Type B pancreatic cell (in vitro differentiated cells): ENCODE results near the gene ZNF445. TPM values are rescaled to one million over a fixed set of nuclear protein-coding genes. Genes with fewer than 3 reads are reported as not detected.
"Not testable (repeated sequence)": the region's sequence is repeated elsewhere in the genome, so short reads cannot be mapped to it uniquely, and the experiment has no call there.

Source experiments
- DNase-seq: peaks from one replicate; pipeline ENCODE4 v3.0.0; 2021; ENCODE audit warnings: mixed read lengths; ENCODE audit not compliant: unreplicated experiment; ENCODE audit errors: extremely low spot score
- H3K27ac Mint-ChIP-seq: 2 replicates; pipeline ENCODE4 v1.8.0; 2021; ENCODE audit warnings: mild to moderate bottlenecking, mixed read lengths
- H3K27me3 Mint-ChIP-seq: 2 replicates; pipeline ENCODE4 v1.8.0; 2021; ENCODE audit warnings: mixed read lengths
- H3K36me3 Mint-ChIP-seq: 2 replicates; pipeline ENCODE4 v1.8.0; 2021; ENCODE audit warnings: mixed read lengths
- H3K4me1 Mint-ChIP-seq: one replicate; pipeline ENCODE4 v1.8.0; 2021; ENCODE audit warnings: mixed read lengths; ENCODE audit not compliant: unreplicated experiment
- H3K4me3 Mint-ChIP-seq: 2 replicates; pipeline ENCODE4 v1.8.0; 2021; ENCODE audit warnings: mild to moderate bottlenecking, mixed read lengths
- H3K9me3 Mint-ChIP-seq: 2 replicates; pipeline ENCODE4 v1.8.0; 2021; ENCODE audit warnings: mixed read lengths
- total RNA-seq: library from RNA; stranded (reverse); gene quantifications from 2 replicates; pipeline ENCODE4 v1.2.1, GENCODE V29; 2021; ENCODE audit warnings: low replicate concordance
- TF ChIP-seq, protein P1 (sequence below): fragments of 200-600 bp; sonication (generic); conservative IDR thresholded peaks from 2 replicates; pipeline ENCODE4 v1.5.0; 2021; ENCODE audit warnings: antibody characterized with exemption, mild to moderate bottlenecking

The ZNF445 gene
- total RNA-seq, 1 donor from 2014 or later = 41.5 TPM

DNA sequence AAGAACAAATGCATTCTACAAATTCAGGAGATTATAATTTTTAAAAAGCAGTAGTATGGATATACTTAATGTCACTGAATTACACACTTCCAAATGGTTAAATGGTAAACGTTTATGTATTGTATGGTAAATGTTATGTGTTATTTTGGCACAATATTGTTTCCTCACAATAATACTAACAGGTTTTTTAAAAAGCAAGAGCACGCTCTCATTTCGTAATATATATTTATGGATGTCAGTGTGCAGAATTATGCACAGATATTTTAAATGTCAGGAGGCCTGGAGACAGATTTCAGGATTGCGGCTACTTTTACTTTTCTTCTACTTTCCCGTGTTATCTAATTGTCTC is 533 bp downstream of the ZNF445 start:
- TF ChIP-seq, protein P1, sequence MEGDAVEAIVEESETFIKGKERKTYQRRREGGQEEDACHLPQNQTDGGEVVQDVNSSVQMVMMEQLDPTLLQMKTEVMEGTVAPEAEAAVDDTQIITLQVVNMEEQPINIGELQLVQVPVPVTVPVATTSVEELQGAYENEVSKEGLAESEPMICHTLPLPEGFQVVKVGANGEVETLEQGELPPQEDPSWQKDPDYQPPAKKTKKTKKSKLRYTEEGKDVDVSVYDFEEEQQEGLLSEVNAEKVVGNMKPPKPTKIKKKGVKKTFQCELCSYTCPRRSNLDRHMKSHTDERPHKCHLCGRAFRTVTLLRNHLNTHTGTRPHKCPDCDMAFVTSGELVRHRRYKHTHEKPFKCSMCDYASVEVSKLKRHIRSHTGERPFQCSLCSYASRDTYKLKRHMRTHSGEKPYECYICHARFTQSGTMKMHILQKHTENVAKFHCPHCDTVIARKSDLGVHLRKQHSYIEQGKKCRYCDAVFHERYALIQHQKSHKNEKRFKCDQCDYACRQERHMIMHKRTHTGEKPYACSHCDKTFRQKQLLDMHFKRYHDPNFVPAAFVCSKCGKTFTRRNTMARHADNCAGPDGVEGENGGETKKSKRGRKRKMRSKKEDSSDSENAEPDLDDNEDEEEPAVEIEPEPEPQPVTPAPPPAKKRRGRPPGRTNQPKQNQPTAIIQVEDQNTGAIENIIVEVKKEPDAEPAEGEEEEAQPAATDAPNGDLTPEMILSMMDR = no peak
- Mint-ChIP-seq H3K27ac (peak overlapping the region; percentile 54), H3K4me3 (peak overlapping the region; percentile 96), H3K27me3 (no peaks in the 10 kb centered on the region), H3K36me3 (no peaks in the 10 kb centered on the region), H3K9me3 (no peaks in the 10 kb centered on the region), H3K4me1 (peaks cover 19% of the 10 kb centered on the region)
- DNase-seq = no peak

DNA sequence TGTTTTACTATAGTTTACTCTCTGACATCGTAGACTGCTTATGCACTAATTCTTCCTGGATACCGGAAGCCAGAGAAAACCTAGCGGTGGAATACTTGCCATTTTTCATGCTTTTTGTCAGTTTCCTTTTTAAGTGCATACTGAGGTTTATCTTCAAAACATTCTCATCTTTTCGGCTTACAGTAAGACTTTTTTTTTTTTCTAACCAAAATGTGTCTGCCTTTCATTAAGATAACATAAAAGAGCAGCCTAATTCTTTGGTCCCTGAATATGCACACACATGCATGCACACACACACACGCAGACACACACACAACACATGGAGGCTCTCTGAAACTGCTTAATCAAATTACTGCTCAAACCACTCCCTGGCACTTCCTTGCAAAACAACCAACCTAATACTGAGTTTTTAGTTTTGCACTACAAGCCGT is 1.3 kb downstream of the ZNF445 start:
- Mint-ChIP-seq H3K9me3 (no peaks in the 10 kb centered on the region), H3K4me1 (peaks cover 27% of the 10 kb centered on the region), H3K4me3 (peak overlapping the region; percentile 96), H3K27me3 (no peaks in the 10 kb centered on the region), H3K27ac (peak overlapping the region; percentile 54), H3K36me3 (no peaks in the 10 kb centered on the region)
- no peak for DNase-seq
- TF ChIP-seq, protein P1 = no peak

DNA sequence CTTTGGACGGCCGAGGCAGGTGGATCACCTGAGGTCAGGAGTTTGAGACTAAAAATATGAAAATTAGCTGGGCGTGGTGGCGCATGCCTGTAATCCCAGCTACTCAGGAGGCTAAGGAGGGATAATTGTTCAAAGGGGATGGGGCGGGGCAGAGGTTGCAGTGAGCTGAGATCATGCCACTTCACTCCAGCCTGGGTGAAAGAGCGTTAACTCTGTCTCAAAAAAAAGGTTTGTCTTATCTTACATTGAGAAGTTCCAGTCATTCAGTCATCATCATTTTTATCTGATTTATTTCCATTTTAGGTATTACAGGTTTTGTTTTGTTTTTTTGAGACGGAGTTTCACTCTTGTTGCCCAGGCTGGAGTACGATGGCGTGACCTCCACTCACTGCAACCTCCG is 2.6 kb downstream of the ZNF445 start:
- H3K27me3 Mint-ChIP-seq, H3K9me3 Mint-ChIP-seq, DNase-seq, H3K36me3 Mint-ChIP-seq: not testable (repeated sequence)
- peaks cover 34% of the 10 kb centered on the region for H3K4me1 Mint-ChIP-seq
- peak overlapping the region; percentile 77 for H3K4me3 Mint-ChIP-seq
- H3K27ac Mint-ChIP-seq = peak overlapping the region; percentile 58

DNA sequence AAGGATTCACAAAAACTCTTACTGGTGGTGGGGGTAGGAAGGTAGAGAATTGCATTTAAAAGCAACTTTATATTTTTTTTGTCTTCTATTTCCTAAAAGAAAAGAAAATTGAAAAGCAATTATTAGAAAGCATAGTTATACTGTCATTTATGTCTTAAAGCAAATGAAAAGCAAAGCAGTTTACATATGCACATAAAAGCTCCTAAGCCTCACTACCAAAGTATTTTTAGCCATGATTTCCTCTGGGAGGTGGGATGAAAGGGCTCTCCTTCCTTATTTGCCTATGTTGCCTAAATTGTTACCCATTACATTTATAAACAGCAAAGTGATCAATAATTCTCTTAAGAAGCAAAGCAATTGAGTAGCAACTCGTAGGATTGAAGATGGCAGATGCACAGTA is 7.0 kb downstream of the ZNF445 start:
- Mint-ChIP-seq H3K36me3 (peaks cover 11% of the 10 kb centered on the region), H3K4me1 (peaks cover 51% of the 10 kb centered on the region), H3K4me3 (no peak overlapping the region), H3K27me3 (no peaks in the 10 kb centered on the region), H3K27ac (no peak overlapping the region), H3K9me3 (peaks cover 4% of the 10 kb centered on the region)
- DNase-seq = no peak
- TF ChIP-seq, protein P1 = no peak

DNA sequence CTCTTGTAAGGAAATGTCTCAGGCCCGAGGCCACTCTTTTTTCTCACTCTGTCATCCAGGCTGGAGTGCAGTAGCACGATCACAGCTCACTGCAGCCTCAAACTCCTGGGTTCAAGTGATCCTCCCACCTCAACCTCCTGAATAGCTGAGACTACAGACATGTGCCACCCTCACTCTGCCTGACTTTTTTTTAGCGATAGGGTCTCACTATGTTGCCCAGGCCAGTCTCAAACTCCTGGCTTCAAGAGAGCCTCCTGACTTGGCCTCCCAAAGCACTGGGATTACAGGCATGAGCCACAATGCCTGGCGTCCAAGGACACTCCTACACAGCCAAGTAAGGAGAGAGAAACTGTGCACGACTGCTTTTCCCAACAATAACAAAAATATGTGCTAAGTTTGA is 7.6 kb downstream of the ZNF445 start:
- no peak overlapping the region for H3K27ac Mint-ChIP-seq
- H3K4me3 Mint-ChIP-seq = no peak overlapping the region
- H3K4me1 Mint-ChIP-seq = peaks cover 51% of the 10 kb centered on the region

DNA sequence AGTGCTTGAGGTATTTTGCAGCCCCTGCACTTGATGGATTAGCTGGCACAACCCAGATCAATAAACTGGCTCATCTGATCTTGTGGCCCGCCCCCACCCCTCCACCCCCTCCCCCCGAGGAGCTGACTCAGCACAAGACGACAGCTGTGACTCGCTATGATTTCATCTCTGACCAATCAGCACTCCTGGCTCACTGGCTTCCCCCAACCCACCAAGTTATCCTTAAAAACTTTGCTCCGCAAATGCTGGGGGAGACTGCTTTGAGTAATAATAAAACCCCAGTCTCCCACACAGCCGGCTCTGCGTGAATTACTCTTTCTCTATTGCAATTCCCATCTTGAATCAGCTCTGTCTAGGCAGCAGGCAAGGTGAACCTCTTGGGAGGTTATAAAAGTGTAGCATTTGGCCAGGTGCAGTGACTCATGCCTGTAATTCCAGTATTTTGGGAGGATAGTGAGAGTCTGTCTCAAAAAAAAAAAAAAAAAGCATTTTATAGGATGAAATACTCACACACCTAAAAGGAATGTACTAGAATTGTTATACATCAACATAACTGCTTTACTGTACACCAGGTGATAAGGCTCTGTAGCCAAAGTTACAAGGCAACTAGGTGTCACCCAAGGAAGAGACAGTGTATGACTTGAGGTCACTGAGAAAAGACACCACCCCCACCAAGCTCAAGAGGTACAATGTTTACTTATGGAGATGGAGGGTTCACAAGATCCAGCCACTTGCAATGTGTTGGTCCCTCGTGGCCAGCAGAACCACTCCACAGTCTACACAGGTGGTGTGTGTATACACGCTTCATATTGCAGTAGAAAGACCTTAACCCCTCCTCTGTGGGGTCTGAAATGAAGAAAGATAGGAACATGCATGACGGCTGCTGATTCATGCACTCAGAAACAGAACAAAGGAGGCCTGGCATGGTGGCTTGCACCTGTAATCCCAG is 8.6 kb downstream of the ZNF445 start:
- Mint-ChIP-seq H3K36me3 (peaks cover 16% of the 10 kb centered on the region), H3K9me3 (peaks cover 4% of the 10 kb centered on the region), H3K4me3 (peak overlapping the region; percentile 65), H3K27ac (peak overlapping the region; percentile 91), H3K4me1 (peaks cover 49% of the 10 kb centered on the region), H3K27me3 (no peaks in the 10 kb centered on the region)
- no peak for DNase-seq
- TF ChIP-seq, protein P1 = no peak

More for the DNA sequence above, 7.6 kb downstream of the ZNF445 start:
- H3K36me3 Mint-ChIP-seq = peaks cover 15% of the 10 kb centered on the region
- H3K9me3 Mint-ChIP-seq = peaks cover 4% of the 10 kb centered on the region
- TF ChIP-seq, protein P1 = no peak
- no peak for DNase-seq
- no peaks in the 10 kb centered on the region for H3K27me3 Mint-ChIP-seq

DNA sequence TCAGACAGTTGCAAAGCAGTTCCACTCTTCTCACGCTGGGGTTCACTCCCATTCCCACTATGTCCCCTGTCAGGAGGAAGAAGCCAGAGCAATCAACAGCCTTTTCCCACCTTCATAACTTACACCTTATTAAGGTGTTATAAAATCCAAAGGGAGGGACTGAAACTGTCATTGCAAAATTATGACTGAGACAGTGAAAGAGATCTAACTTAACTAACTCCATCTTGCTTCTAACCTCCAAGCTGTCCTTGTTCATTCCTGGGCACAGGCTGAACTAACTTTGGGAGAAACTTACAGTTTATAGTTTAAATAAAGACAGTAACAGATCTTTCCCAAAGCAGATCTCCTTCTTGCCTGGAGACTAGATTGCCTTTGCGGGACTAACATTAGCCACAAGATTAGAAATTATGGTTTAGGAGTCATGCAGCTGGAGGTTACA is 9.4 kb downstream of the ZNF445 start:
- Mint-ChIP-seq H3K4me1 (peaks cover 46% of the 10 kb centered on the region), H3K27ac (peak overlapping the region; percentile 91), H3K36me3 (peaks cover 21% of the 10 kb centered on the region)
- H3K27me3 Mint-ChIP-seq, H3K9me3 Mint-ChIP-seq, H3K4me3 Mint-ChIP-seq, DNase-seq: not testable (repeated sequence)
